ENCODE results near the gene DAPK2. TPM values are rescaled to one million over a fixed set of nuclear protein-coding genes. Genes with fewer than 3 reads are reported as not detected.
A peak's percentile ranks its signal among the peaks of the same experiment; 100 is the strongest.

Gene DAPK2
- total and polyA plus RNA-seq, 2 donors (not counting 1 experiment from before 2014, with no cell fraction given): 8.3 to 31.9 TPM

DNA sequence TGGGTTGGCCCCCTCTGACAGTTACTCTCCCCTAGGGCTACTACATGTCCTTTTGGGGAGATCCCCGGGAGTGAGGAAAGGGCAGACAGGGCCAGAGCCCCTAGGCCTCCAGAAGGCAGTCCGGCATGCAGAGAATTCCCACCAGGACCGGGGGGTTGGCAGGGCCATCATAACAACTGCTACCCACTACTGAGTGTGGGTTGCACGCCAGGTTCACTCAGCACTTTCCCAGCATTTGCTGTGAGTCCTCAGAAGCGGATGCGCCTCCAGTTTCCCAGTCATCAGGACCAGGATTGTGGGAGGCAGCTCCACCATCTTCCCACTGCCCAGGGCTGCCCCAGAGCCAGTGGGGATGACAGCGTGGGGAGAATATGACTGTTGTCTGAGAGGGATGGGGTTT, 161.3 kb downstream of the DAPK2 start:
- no peak overlapping the region for H3K4me3 Mint-ChIP-seq
- POLR2A ChIA-PET: no interaction called here
- CTCF ChIA-PET: interaction anchor here (1.2 to 1.5 kb wide), 2 partner anchors 128 to 133 kb away, joined by 3 to 4 read pairs; no protein-coding TSS in a partner anchor
- DNase-seq (no peak), ATAC-seq (ENCODE audit: low read depth) (no peak)
- TF ChIP-seq, protein P1, sequence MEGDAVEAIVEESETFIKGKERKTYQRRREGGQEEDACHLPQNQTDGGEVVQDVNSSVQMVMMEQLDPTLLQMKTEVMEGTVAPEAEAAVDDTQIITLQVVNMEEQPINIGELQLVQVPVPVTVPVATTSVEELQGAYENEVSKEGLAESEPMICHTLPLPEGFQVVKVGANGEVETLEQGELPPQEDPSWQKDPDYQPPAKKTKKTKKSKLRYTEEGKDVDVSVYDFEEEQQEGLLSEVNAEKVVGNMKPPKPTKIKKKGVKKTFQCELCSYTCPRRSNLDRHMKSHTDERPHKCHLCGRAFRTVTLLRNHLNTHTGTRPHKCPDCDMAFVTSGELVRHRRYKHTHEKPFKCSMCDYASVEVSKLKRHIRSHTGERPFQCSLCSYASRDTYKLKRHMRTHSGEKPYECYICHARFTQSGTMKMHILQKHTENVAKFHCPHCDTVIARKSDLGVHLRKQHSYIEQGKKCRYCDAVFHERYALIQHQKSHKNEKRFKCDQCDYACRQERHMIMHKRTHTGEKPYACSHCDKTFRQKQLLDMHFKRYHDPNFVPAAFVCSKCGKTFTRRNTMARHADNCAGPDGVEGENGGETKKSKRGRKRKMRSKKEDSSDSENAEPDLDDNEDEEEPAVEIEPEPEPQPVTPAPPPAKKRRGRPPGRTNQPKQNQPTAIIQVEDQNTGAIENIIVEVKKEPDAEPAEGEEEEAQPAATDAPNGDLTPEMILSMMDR (IDR thresholded peaks at IDR 0.05): no peak
- TF ChIP-seq EZH2 (IDR thresholded peaks at IDR 0.05; ENCODE audit: borderline replicate concordance, insufficient read depth, low read depth, low read length, poor library complexity, severe bottlenecking): no peak
- Histone ChIP-seq H3K4me2 (replicated peaks; ENCODE audit: low read depth, low read length, poor library complexity, severe bottlenecking) (no peak overlapping the region), H3K27me3 (replicated peaks in 1 of 4; ENCODE audit: control extremely low read depth in 1 of 4, control insufficient read depth in 3 of 4, insufficient read depth in 4 of 4, low read length in 3 of 4) (no peaks in the 10 kb centered on the region), H3K9ac (ENCODE audit: low read length) (no peak overlapping the region), H3K79me2 (ENCODE audit: control insufficient read depth, insufficient read depth, low read length) (no peaks in the 10 kb centered on the region), H3K4me3 (ENCODE audit: control extremely low read depth in 1 of 5, extremely low read depth in 1 of 5, insufficient read depth in 1 of 5, low read depth in 2 of 5, low read length in 4 of 5) (no peak overlapping the region), H3K9me3 (ENCODE audit: control extremely low read depth in 1 of 3, control insufficient read depth in 2 of 3, insufficient read depth in 1 of 3, low read length in 2 of 3) (no peaks in the 10 kb centered on the region), H3K36me3 (replicated peaks in 1 of 2; ENCODE audit: control extremely low read depth in 1 of 2, control insufficient read depth in 1 of 2, extremely low read depth in 1 of 2, insufficient read depth in 2 of 2, low read length in 1 of 2) (no peaks in the 10 kb centered on the region), H2AFZ (ENCODE audit: insufficient read depth, low read depth, low read length, poor library complexity, severe bottlenecking) (no peak overlapping the region), H3K27ac (ENCODE audit: low read length in 2 of 2) (no peak overlapping the region), H3K4me1 (ENCODE audit: control insufficient read depth in 2 of 2, insufficient read depth in 2 of 2, low read length in 2 of 2) (peaks cover 29% of the 10 kb centered on the region in 2 donors), H4K20me1 (ENCODE audit: control insufficient read depth, insufficient read depth, low read length, poor library complexity, severe bottlenecking) (no peaks in the 10 kb centered on the region)
- H3K27me3 Mint-ChIP-seq: no peaks in the 10 kb centered on the region
- 100% methylated on average over 4 of the region's 7 CpGs for WGBS (ENCODE audit: insufficient coverage)
- no peaks in the 10 kb centered on the region for H3K9me3 Mint-ChIP-seq (ENCODE audit: insufficient read depth)
- intact Hi-C loops (cut with micrococcal nuclease): no loop called here
- H3K4me1 Mint-ChIP-seq: peaks cover 34% of the 10 kb centered on the region
- H3K27ac Mint-ChIP-seq: no peak overlapping the region

DNA sequence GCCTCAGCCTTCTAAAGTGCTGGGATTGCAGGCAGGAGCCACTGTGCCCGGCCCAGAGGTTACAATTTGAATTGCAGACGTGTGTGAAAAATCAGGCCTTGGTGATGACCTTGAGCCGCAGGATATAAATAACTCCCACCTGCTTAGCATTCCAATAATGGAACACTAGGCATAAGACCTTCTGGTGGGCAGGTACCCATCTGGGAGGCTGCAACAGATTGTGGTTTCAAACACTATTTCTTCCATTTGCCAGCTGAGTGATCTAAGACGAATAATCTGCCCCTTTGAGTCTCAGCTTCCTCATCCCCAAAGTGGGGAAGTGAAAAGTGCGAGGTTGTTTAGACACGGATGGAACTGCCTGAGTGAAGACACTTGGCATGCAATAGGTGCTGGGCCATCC, 164.9 kb downstream of the DAPK2 start:
- H3K4me1 ChIP-seq (ENCODE audit: control insufficient read depth in 2 of 2, insufficient read depth in 2 of 2, low read length in 2 of 2): peaks cover 29% of the 10 kb centered on the region in 2 donors
- peak overlapping the region; percentile 69 for H3K4me3 Mint-ChIP-seq
- ATAC-seq (ENCODE audit: low read depth) (peak; percentile 84), DNase-seq (peak; percentile 69)
- H3K27ac ChIP-seq (ENCODE audit: low read length in 2 of 2): no peak overlapping the region
- H3K79me2 ChIP-seq (ENCODE audit: control insufficient read depth, insufficient read depth, low read length): no peaks in the 10 kb centered on the region
- no peak overlapping the region for H2AFZ ChIP-seq (ENCODE audit: insufficient read depth, low read depth, low read length, poor library complexity, severe bottlenecking)
- peak overlapping the region in 1 of 5 experiments; percentile 25 for H3K4me3 ChIP-seq (ENCODE audit: control extremely low read depth in 1 of 5, extremely low read depth in 1 of 5, insufficient read depth in 1 of 5, low read depth in 2 of 5, low read length in 4 of 5)
- H3K4me2 ChIP-seq (replicated peaks; ENCODE audit: low read depth, low read length, poor library complexity, severe bottlenecking): peak overlapping the region; percentile 41
- no peaks in the 10 kb centered on the region for H3K9me3 Mint-ChIP-seq (ENCODE audit: insufficient read depth)
- H3K27ac Mint-ChIP-seq: peak overlapping the region; percentile 69
- ChIA-PET POLR2A (interaction anchor here (0.8 to 1.8 kb wide), 5 partner anchors 10 to 47 kb away, joined by 3 to 9 read pairs (median 3); partner anchors contain the start of gene HERC1), CTCF (interaction anchor here (0.6 to 3.4 kb wide), 11 partner anchors 10 to 223 kb away, joined by 3 to 26 read pairs (median 4); no protein-coding TSS in a partner anchor)
- no peaks in the 10 kb centered on the region for H4K20me1 ChIP-seq (ENCODE audit: control insufficient read depth, insufficient read depth, low read length, poor library complexity, severe bottlenecking)
- no peaks in the 10 kb centered on the region for H3K36me3 ChIP-seq (replicated peaks in 1 of 2; ENCODE audit: control extremely low read depth in 1 of 2, control insufficient read depth in 1 of 2, extremely low read depth in 1 of 2, insufficient read depth in 2 of 2, low read length in 1 of 2)
- H3K9ac ChIP-seq (ENCODE audit: low read length): no peak overlapping the region
- no peaks in the 10 kb centered on the region for H3K27me3 ChIP-seq (replicated peaks in 1 of 4; ENCODE audit: control extremely low read depth in 1 of 4, control insufficient read depth in 3 of 4, insufficient read depth in 4 of 4, low read length in 3 of 4)
- no peaks in the 10 kb centered on the region for H3K9me3 ChIP-seq (ENCODE audit: control extremely low read depth in 1 of 3, control insufficient read depth in 2 of 3, insufficient read depth in 1 of 3, low read length in 2 of 3)
- TF ChIP-seq EZH2 (IDR thresholded peaks at IDR 0.05; ENCODE audit: borderline replicate concordance, insufficient read depth, low read depth, low read length, poor library complexity, severe bottlenecking): no peak
- TF ChIP-seq, protein P1 (IDR thresholded peaks at IDR 0.05): no peak
- H3K4me1 Mint-ChIP-seq: peaks cover 42% of the 10 kb centered on the region
- no peaks in the 10 kb centered on the region for H3K27me3 Mint-ChIP-seq
- WGBS (ENCODE audit: insufficient coverage): 20% methylated on average over 3 of the region's 6 CpGs
- intact Hi-C loops (cut with micrococcal nuclease): loop anchor here (2.0 kb wide), 1 partner anchor 21 kb away; no protein-coding TSS in a partner anchor

All from B cell (primary cell).